GM12878 (cell line): ENCODE measurements around the gene ZDHHC14. TPM values are rescaled to one million over a fixed set of nuclear protein-coding genes. Genes with fewer than 3 reads are reported as not detected.

ENCODE experiments used
- ATAC-seq: fragments of 200-7000 bp; cut with Tn5 transposase; 3 replicates; pipeline ENCODE4 v1.9.1; 2020; ENCODE audit warnings: mild to moderate bottlenecking, moderate library complexity
- BruUV-seq: library from RNA; stranded (reverse); fragments of 400-500 nt; replicated peaks from 2 replicates; lab custom pipeline; 2021; lab: Mats Ljungman, UMichigan
- CTCF ChIA-PET: fragments of 300-600 bp; sonication (Branson Sonifier 250); formaldehyde crosslinking; extraction: SDS; loops from one replicate; lab custom pipeline; 2021; ENCODE audit warnings: inconsistent platforms; lab: Yijun Ruan, JAX
- POLR2A ChIA-PET: fragments of 350-600 bp; formaldehyde crosslinking; extraction: SDS; loops from one replicate; lab custom pipeline; 2021; ENCODE audit warnings: inconsistent platforms; lab: Charles Lee
- RAD21 ChIA-PET: fragments of 300-600 bp; sonication (Branson Sonifier 250); formaldehyde crosslinking; loops from one replicate; lab custom pipeline; 2023; ENCODE audit warnings: antibody characterized with exemption; ENCODE audit not compliant: unreplicated experiment; lab: Charles Lee
- SMC1A ChIA-PET: fragments of 300-600 bp; sonication (Branson Sonifier 250); formaldehyde crosslinking; loops from one replicate; lab custom pipeline; 2023; ENCODE audit not compliant: unreplicated experiment, uncharacterized antibody; lab: Charles Lee
- DNase-seq: peaks from one replicate; pipeline ENCODE4 v3.0.0-alpha.2; 2011; ENCODE audit warnings: low read depth, low spot score
- FAIRE-seq: peaks from 3 replicates; lab custom pipeline; 2011; peaks lifted over from hg19 to GRCh38; lab: Jason Lieb, UNC
- H2AFZ ChIP-seq: 2 replicates; pipeline ENCODE4 v1.6.0; 2011; ENCODE audit warnings: low read depth, low read length, control low read depth; ENCODE audit not compliant: control insufficient read depth
- H3K27ac ChIP-seq: 2 replicates; pipeline ENCODE4 v1.5.1; 2011; ENCODE audit warnings: control low read depth; ENCODE audit not compliant: control insufficient read depth, insufficient read depth
- H3K27me3 ChIP-seq, 2 experiments: replicated peaks in 1 of 2; 2 replicates each; pipeline versions ENCODE4 v1.6.0 to v1.6.1; 2011; ENCODE audit warnings: low read length in 1 of 2; ENCODE audit not compliant: control insufficient read depth in 2 of 2, insufficient read depth in 2 of 2
- H3K36me3 ChIP-seq, 2 experiments: 2 replicates each; pipeline ENCODE4 v1.5.1; 2011; ENCODE audit warnings: low read length in 1 of 2; ENCODE audit not compliant: control insufficient read depth in 2 of 2, insufficient read depth in 2 of 2
- H3K4me1 ChIP-seq: 2 replicates; pipeline ENCODE4 v1.6.1; 2011; ENCODE audit warnings: mild to moderate bottlenecking, low read length, moderate library complexity, mixed read lengths; ENCODE audit not compliant: control insufficient read depth, insufficient read depth
- H3K4me2 ChIP-seq: 2 replicates; pipeline ENCODE4 v1.6.0; 2011; ENCODE audit warnings: control low read depth; ENCODE audit not compliant: control insufficient read depth, insufficient read depth
- H3K4me3 ChIP-seq: fragments of 200-600 bp; sonication (generic); 2 replicates; pipeline ENCODE4 v1.5.1; 2016
- H3K79me2 ChIP-seq: 2 replicates; pipeline ENCODE4 v1.6.0; 2011; ENCODE audit warnings: low read length; ENCODE audit not compliant: control insufficient read depth, insufficient read depth
- H3K9ac ChIP-seq: 2 replicates; pipeline ENCODE4 v1.8.0; 2011; ENCODE audit warnings: low read length, control low read depth, mixed read lengths; ENCODE audit not compliant: control insufficient read depth, insufficient read depth
- H3K9me3 ChIP-seq: replicated peaks from 3 replicates; pipeline ENCODE4 v1.5.1; 2011; ENCODE audit warnings: mild to moderate bottlenecking, low read length; ENCODE audit not compliant: control insufficient read depth, insufficient read depth
- H4K20me1 ChIP-seq: 2 replicates; pipeline ENCODE4 v1.6.0; 2011; ENCODE audit not compliant: control insufficient read depth, insufficient read depth
- BCL3 ChIP-seq: IDR thresholded peaks from 2 replicates; pipeline ENCODE4 v1.6.1; 2011; ENCODE audit warnings: borderline replicate concordance, low read depth, mild to moderate bottlenecking, moderate library complexity, low read length; ENCODE audit not compliant: insufficient read depth, poor library complexity, severe bottlenecking
- E2F4 ChIP-seq: IDR thresholded peaks from 2 replicates; pipeline ENCODE4 v1.6.1; 2012; ENCODE audit warnings: low read depth, low read length, improper control_type of control experiment
- E2F8 ChIP-seq: fragments of 450-650 bp; IDR thresholded peaks from 2 replicates; pipeline ENCODE4 v1.6.1; 2018; ENCODE audit warnings: mild to moderate bottlenecking, low read depth, moderate library complexity; ENCODE audit not compliant: partially characterized antibody
- EGR1 ChIP-seq, 2 experiments: IDR thresholded peaks; 1 replicate in 1 of 2; 2 replicates in 1 of 2; pipeline ENCODE4 v1.6.1; 2011 to 2012; ENCODE audit warnings: low read depth in 2 of 2, low read length in 2 of 2, borderline replicate concordance in 1 of 2, mild to moderate bottlenecking in 1 of 2, moderate library complexity in 1 of 2
- IRF4 ChIP-seq: IDR thresholded peaks from 2 replicates; pipeline ENCODE4 v1.6.1; 2011; ENCODE audit warnings: low read depth, low read length
- KDM1A ChIP-seq: fragments of 200-600 bp; sonication (generic); IDR thresholded peaks from 2 replicates; pipeline ENCODE4 v1.6.1; 2016; ENCODE audit warnings: borderline replicate concordance
- NFIC ChIP-seq: IDR thresholded peaks from 2 replicates; pipeline ENCODE4 v1.6.1; 2012; ENCODE audit warnings: low read depth, mild to moderate bottlenecking, inconsistent platforms, low read length, moderate library complexity
- NRF1 ChIP-seq: conservative IDR thresholded peaks from 2 replicates; pipeline ENCODE4 v1.6.1; 2011; ENCODE audit warnings: mild to moderate bottlenecking, low read depth, low read length, improper control_type of control experiment
- POLR2A ChIP-seq: IDR thresholded peaks from 2 replicates; pipeline ENCODE4 v1.6.1; 2011; ENCODE audit warnings: low read depth, mild to moderate bottlenecking, low read length
- RELB ChIP-seq: fragments of 450-650 bp; IDR thresholded peaks from 2 replicates; pipeline ENCODE4 v1.6.1; 2017; ENCODE audit warnings: low read depth, mild to moderate bottlenecking, moderate library complexity
- SIN3A ChIP-seq: IDR thresholded peaks from 2 replicates; pipeline ENCODE4 v1.6.1; 2012; ENCODE audit warnings: low read depth, low read length, improper control_type of control experiment
- SKIL ChIP-seq: fragments of 450-650 bp; IDR thresholded peaks from 2 replicates; pipeline ENCODE4 v1.6.1; 2017; ENCODE audit warnings: mild to moderate bottlenecking, low read depth, inconsistent platforms; ENCODE audit not compliant: poor library complexity, severe bottlenecking
- SMAD1 ChIP-seq: fragments of 450-650 bp; IDR thresholded peaks from 2 replicates; pipeline ENCODE4 v1.6.1; 2018; ENCODE audit warnings: mild to moderate bottlenecking, low read depth; ENCODE audit not compliant: partially characterized antibody
- WGBS: methylation state at CpG from one replicate; pipeline ENCODE4 v1.1.6; 2016; ENCODE audit warnings: low lambda C conversion rate; ENCODE audit not compliant: insufficient replicate concordance, insufficient coverage; ENCODE audit errors: missing lambda C conversion rate; 5-methylcytosine and 5-hydroxymethylcytosine counted together
- in situ Hi-C: fragments of 300-500 bp; cut with MboI; formaldehyde crosslinking; loops from 9 replicates; pipeline ENCODE4 v1.14.3; 2018; ENCODE audit warnings: mixed read lengths
- intact Hi-C: fragments of 100-400 bp; cut with micrococcal nuclease; formaldehyde crosslinking; loops from one replicate; pipeline ENCODE4 v1.14.2; 2022; ENCODE audit not compliant: unreplicated experiment
- polyA plus RNA-seq, 11 experiments: library from polyadenylated mRNA; depleted of rRNA in 4 of 11; unstranded in 6 of 11; stranded (reverse) in 5 of 11; fragments of >200 nt; fragmentation: Nextera tagmentation in 4 of 11; fragmentation: Illumina TruSeq in 1 of 11; extraction: Ambion mirVana in 4 of 11; extraction: Trizol in 1 of 11; gene quantifications; 1 replicate in 1 of 11; 2 replicates in 10 of 11; pipeline versions ENCODE4 v1.2.1 to v1.2.3, GENCODE V29; 2011 to 2016; ENCODE audit warnings: inconsistent platforms in 2 of 11, missing spikeins in 2 of 11, low read depth in 1 of 11
- total RNA-seq, 4 experiments: library from RNA; depleted of rRNA in 3 of 4; stranded (reverse); fragments of >200 nt in 3 of 4; fragmentation: Illumina TruSeq in 1 of 4; extraction: Trizol in 1 of 4; gene quantifications; 2 replicates each; pipeline versions ENCODE4 v1.2.1 to v1.2.3, GENCODE V29; 2013 to 2021

Gene ZDHHC14
- total and polyA plus RNA-seq, 10 of the 15 experiments (the other 5 are each of a cell fraction or from before 2014, with no cell fraction given) = 0.15 to 16.0 (median 0.76) TPM; not detected in 1

GRCh38 chr6:157412791-157413190 is 31.8 kb downstream of the ZDHHC14 start (continued):
- no peak for TF ChIP-seq E2F8
- TF ChIP-seq, all 136 proteins: peak for 0

GRCh38 chr6:157420497-157420896 is 39.5 kb downstream of the ZDHHC14 start:
- ChIA-PET SMC1A (no interaction called here), RAD21 (no interaction called here), POLR2A (no interaction called here), CTCF (interaction anchor here (1.3 kb wide), 1 partner anchor 10 kb away, joined by 3 read pairs; no protein-coding TSS in a partner anchor)
- Histone ChIP-seq H3K9me3 (no peaks in the 10 kb centered on the region; the same call in 2 of the 3 replicates), H4K20me1 (no peaks in the 10 kb centered on the region), H3K27me3 (no peaks in the 10 kb centered on the region), H3K4me2 (no peak overlapping the region), H3K79me2 (no peaks in the 10 kb centered on the region), H3K36me3 (no peaks in the 10 kb centered on the region; a peak in 1 of 4 replicates), H3K4me3 (no peak overlapping the region), H3K4me1 (no peaks in the 10 kb centered on the region), H3K27ac (no peak overlapping the region), H2AFZ (no peak overlapping the region), H3K9ac (no peak overlapping the region)
- 61% methylated on average over 8 of the region's 8 CpGs for WGBS
- BruUV-seq = no TSS peak
- DNase-seq (no peak), ATAC-seq (no peak), FAIRE-seq (no peak)
- in situ Hi-C loops (no loop called here), intact Hi-C loops (no loop called here)
- TF ChIP-seq EGR1 (IDR thresholded peaks at IDR 0.05; ENCODE audit: borderline replicate concordance in 1 of 2, low read depth in 2 of 2, low read length in 2 of 2) = no peak
- TF ChIP-seq NRF1 = no peak
- no peak for TF ChIP-seq BCL3
- TF ChIP-seq RELB = no peak
- TF ChIP-seq KDM1A = no peak
- no peak for TF ChIP-seq E2F4
- no peak for TF ChIP-seq NFIC
- TF ChIP-seq IRF4 = no peak
- no peak for TF ChIP-seq SMAD1
- no peak for TF ChIP-seq SIN3A
- TF ChIP-seq SKIL = no peak
- no peak for TF ChIP-seq POLR2A
